Prostate gland (tissue), 2 donors: ENCODE measurements around the gene BEAN1. TPM values are rescaled to one million over a fixed set of nuclear protein-coding genes. Genes with fewer than 3 reads are reported as not detected.

ENCODE experiments used
- DNase-seq: peaks from one replicate; pipeline ENCODE4 v3.0.0-alpha.2; 2019; ENCODE audit warnings: low spot score
- H3K27ac ChIP-seq, 2 donors: fragments of 200-600 bp; sonication (generic); 2 replicates each; pipeline ENCODE4 v1.5.1; 2017 to 2019
- H3K27me3 ChIP-seq: fragments of 200-600 bp; sonication (generic); replicated peaks from 2 replicates; pipeline ENCODE4 v1.5.1; 2019; ENCODE audit not compliant: insufficient read depth
- H3K36me3 ChIP-seq, 2 donors: fragments of 200-600 bp; sonication (generic); 1 replicate in 1 of 2; 2 replicates in 1 of 2; pipeline versions ENCODE4 v1.5.1 to v1.8.1; 2017 to 2019
- H3K4me1 ChIP-seq: fragments of 200-600 bp; sonication (generic); replicated peaks from 2 replicates; pipeline ENCODE4 v1.5.1; 2019
- H3K4me3 ChIP-seq, 2 donors: fragments of 200-600 bp; sonication (generic); 2 replicates each; pipeline ENCODE4 v1.5.1; 2017 to 2019
- H3K9me3 ChIP-seq: fragments of 200-600 bp; sonication (generic); 2 replicates; pipeline ENCODE4 v1.5.1; 2017
- POLR2A ChIP-seq: fragments of 450-650 bp; IDR thresholded peaks from one replicate; pipeline ENCODE4 v1.6.1; 2016; ENCODE audit warnings: antibody characterized with exemption, mild to moderate bottlenecking
- POLR2AphosphoS5 ChIP-seq: sonication (generic); formaldehyde crosslinking; IDR thresholded peaks from one replicate; pipeline ENCODE4 v1.6.1; 2017; ENCODE audit warnings: antibody characterized with exemption
- WGBS: methylation state at CpG from one replicate; pipeline ENCODE4 v1.1.5; 2018; 5-methylcytosine and 5-hydroxymethylcytosine counted together
- intact Hi-C: fragments of 100-400 bp; cut with DNase I; formaldehyde crosslinking; loops from one replicate; pipeline ENCODE4 v1.14.2; 2022
- total RNA-seq, 2 donors: library from RNA; depleted of rRNA; stranded (reverse); fragments of >200 nt; gene quantifications; one replicate each; pipeline ENCODE4 v1.1.0, GENCODE V29; 2016
- TF ChIP-seq, protein P1 (sequence below), 4 experiments: fragments of 200-600 bp in 2 of 4; fragments of 450-650 bp in 2 of 4; sonication (generic) in 2 of 4; IDR thresholded peaks; 1 replicate in 3 of 4; 2 replicates in 1 of 4; pipeline ENCODE4 v1.5.1; 2016 to 2019; ENCODE audit warnings: antibody characterized with exemption in 4 of 4, mild to moderate bottlenecking in 2 of 4, moderate library complexity in 2 of 4

Gene BEAN1
- total RNA-seq, 2 donors from 2014 or later = 0.14 to 0.51 TPM

DNA sequence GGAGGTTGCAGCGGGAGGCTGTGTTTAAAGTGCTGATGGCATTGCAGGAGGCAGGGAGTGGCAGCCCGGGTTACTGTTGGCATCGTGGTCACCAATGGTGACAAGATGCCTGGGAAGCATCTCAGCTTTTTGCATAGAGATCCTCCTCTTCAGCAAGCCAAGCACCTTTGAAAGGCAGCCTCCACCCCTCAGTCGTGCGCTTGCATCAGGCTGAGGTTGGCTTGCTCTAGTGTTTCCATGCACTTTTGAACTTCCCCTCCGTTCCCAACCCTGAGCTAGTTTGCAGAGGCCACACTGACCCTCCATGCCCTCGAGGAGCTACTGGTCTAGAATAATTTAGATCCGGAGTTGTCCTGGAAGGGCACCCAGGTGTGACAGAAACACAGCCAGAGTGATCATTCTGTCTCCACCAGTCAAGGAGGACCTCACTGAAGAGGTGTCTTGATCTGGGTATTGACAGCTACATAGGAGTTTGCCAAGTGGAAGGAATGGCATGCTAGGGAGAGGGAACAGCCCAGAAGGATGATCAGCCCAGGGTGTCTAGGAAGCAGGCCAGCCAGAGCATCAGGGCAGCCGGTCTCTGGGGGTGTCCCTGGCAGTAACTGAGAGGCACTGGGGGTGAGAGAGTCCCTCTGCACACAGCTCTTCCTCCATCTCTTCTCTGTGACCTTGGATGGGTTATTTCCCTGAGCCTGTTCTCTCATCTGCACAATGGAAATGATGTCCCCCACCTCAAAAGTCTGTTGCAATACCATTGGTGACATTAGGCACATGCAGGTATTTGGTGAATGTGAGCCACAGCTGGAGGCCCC lies 7.7 kb downstream of the BEAN1 start:
- no peak for DNase-seq
- Histone ChIP-seq H3K4me1 (no peaks in the 10 kb centered on the region), H3K36me3 (no peaks in the 10 kb centered on the region), H3K27me3 (no peaks in the 10 kb centered on the region), H3K4me3 (no peak overlapping the region), H3K9me3 (no peaks in the 10 kb centered on the region), H3K27ac (no peak overlapping the region)
- TF ChIP-seq, protein P1, sequence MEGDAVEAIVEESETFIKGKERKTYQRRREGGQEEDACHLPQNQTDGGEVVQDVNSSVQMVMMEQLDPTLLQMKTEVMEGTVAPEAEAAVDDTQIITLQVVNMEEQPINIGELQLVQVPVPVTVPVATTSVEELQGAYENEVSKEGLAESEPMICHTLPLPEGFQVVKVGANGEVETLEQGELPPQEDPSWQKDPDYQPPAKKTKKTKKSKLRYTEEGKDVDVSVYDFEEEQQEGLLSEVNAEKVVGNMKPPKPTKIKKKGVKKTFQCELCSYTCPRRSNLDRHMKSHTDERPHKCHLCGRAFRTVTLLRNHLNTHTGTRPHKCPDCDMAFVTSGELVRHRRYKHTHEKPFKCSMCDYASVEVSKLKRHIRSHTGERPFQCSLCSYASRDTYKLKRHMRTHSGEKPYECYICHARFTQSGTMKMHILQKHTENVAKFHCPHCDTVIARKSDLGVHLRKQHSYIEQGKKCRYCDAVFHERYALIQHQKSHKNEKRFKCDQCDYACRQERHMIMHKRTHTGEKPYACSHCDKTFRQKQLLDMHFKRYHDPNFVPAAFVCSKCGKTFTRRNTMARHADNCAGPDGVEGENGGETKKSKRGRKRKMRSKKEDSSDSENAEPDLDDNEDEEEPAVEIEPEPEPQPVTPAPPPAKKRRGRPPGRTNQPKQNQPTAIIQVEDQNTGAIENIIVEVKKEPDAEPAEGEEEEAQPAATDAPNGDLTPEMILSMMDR (IDR thresholded peaks at IDR 0.05) = no peak
- TF ChIP-seq POLR2AphosphoS5 (no peak), POLR2A (no peak)
- 80% methylated on average over 9 of the region's 9 CpGs for WGBS
- intact Hi-C loops = no loop called here

- H3K4me1 ChIP-seq = no peaks in the 10 kb centered on the region
- whole genome bisulfite sequencing = 100% methylated on average over 1 of the region's 1 CpG
- no peaks in the 10 kb centered on the region for H3K9me3 ChIP-seq
- H3K4me3 ChIP-seq = no peak overlapping the region
- H3K36me3 ChIP-seq = no peaks in the 10 kb centered on the region
- intact Hi-C loops = no loop called here
- H3K27me3 ChIP-seq = no peaks in the 10 kb centered on the region
- no peak for DNase-seq
- H3K27ac ChIP-seq = no peak overlapping the region
- TF ChIP-seq, protein P1 (IDR thresholded peaks at IDR 0.05) = no peak
- TF ChIP-seq POLR2AphosphoS5 = no peak
- no peak for TF ChIP-seq POLR2A
Measured at GRCh38 chr16:66435896-66436295, 8.8 kb downstream of the BEAN1 start.

GRCh38 chr16:66437391-66437945 lies 10.4 kb downstream of the BEAN1 start:
- no peaks in the 10 kb centered on the region for H3K9me3 ChIP-seq
- H3K4me3 ChIP-seq = no peak overlapping the region
- H3K27me3 ChIP-seq = no peaks in the 10 kb centered on the region
- H3K36me3 ChIP-seq = no peaks in the 10 kb centered on the region
- no peaks in the 10 kb centered on the region for H3K4me1 ChIP-seq
- WGBS = 78% methylated on average over 15 of the region's 15 CpGs
- no peak for DNase-seq
- TF ChIP-seq POLR2A = no peak
- TF ChIP-seq POLR2AphosphoS5 = no peak
- TF ChIP-seq, protein P1 (IDR thresholded peaks at IDR 0.05) = no peak
- no peak overlapping the region for H3K27ac ChIP-seq
- intact Hi-C loops = no loop called here

- WGBS = 78% methylated on average over 8 of the region's 8 CpGs
- H3K27ac ChIP-seq = no peak overlapping the region
- H3K4me1 ChIP-seq = no peaks in the 10 kb centered on the region
- no peaks in the 10 kb centered on the region for H3K9me3 ChIP-seq
- H3K27me3 ChIP-seq = no peaks in the 10 kb centered on the region
- DNase-seq = no peak
- intact Hi-C loops = no loop called here
- H3K36me3 ChIP-seq = no peaks in the 10 kb centered on the region
- TF ChIP-seq POLR2A = no peak
- TF ChIP-seq POLR2AphosphoS5 = no peak
- TF ChIP-seq, protein P1 (IDR thresholded peaks at IDR 0.05) = no peak
- H3K4me3 ChIP-seq = no peak overlapping the region
Measured at GRCh38 chr16:66438536-66438935, 11.4 kb downstream of the BEAN1 start.
